NCI-H446 treated with DMSO at 0.1 percent for 48 hours (cell line): ENCODE measurements around the gene SYNC.
A peak's percentile ranks its signal among the peaks of the same experiment; 100 is the strongest.
"Not testable (repeated sequence)": the region's sequence is repeated elsewhere in the genome, so short reads cannot be mapped to it uniquely, and the experiment has no call there.

ENCODE experiments used
- DNase-seq: peaks from one replicate; lab custom pipeline; 2025; lab: John Stamatoyannopoulos, UW

The SYNC gene

DNA sequence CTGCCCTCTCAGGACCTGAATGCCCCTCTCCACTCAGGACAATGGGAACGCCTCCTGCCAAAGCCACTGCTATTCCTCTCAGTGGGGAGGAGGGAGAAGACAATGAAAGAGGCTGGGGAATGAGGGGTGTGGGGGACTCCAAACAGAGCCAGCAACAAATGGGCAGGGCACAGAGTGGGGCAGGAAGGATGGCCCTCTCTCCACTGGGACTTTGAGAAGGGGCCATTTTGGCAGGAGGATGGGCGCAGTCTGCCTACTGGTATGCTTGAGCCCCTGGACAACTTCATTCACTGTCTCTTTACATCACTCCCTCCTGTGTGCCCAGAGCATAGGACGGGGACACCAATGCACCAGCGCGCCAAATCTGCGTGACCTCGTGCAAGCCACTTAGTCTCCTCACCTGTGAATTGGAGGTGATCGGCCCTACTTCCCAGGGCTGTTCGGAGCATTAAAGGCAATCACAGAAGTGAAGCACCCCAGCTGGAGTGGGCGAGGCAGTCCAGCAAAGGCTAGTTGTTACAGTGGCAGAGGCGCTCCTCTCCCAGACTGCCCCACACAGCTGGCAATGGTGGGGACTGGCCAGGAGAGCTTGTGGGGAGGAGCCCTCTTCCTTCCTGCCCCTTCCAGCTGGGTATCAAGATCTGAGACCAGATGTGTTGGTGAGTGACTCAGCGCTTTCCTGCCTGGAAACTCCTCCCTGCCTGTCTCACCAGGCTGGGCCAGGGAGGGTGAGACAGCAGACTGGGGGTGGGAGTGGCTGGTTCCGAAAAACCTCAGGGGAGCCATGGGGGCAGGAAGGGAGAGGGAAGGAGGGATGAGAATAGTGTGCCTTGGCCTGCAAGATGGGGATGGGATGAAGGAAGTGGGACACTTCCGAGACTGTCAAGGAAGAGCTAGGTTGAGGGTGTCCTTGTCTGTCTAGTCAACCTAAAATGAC, 22.4 kb upstream of the SYNC start:
- DNase-seq = no peak

DNA sequence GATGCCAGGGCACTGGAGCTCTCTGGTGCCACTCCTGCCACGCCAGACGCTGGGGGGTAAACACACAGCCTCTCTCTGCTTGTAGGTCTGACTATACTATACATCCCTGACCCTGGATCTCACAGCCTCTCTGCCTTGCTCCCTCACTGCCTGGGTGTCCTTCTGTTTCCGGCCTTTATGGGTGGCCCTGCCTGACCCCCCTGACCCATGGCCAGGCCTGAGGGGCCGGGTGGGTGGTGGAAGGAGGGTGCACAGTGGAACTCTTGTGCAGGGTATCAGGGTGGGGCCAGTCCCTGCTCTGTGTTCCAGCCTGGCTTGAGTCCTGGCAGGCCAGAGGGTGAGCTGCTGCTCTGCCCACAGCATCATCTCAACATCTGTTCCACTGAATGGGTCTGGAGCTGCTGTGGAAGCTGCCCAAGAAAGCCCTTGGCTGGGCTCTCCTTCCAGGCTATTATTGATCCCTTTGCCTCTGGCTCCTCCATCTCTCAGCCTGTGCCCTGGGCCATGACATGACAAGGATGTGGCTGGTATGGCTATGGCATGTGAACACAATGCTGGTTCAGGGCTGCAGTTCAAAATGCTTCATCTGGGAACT, 17.2 kb upstream of the SYNC start:
- no peak for DNase-seq

DNA sequence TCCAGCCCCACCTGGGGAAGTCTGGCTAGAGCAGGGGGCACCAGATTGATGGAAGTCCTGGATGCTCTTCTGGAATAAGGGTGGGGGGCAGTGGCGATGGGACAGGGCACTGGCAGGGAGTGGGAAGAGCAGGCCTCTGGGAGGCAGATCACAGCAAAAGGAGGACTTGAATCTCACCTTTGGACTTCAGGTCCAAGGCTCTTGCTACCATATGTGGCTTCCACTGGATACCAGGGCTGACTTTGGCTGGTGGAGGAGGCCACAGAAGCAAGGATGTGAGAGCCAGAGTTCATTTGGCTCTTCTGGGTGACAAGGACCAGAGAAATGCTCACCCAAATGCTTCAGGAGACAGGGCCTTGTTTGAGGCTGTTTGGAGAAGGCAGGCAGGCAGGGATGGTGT, 16.0 kb upstream of the SYNC start:
- no peak for DNase-seq

DNA sequence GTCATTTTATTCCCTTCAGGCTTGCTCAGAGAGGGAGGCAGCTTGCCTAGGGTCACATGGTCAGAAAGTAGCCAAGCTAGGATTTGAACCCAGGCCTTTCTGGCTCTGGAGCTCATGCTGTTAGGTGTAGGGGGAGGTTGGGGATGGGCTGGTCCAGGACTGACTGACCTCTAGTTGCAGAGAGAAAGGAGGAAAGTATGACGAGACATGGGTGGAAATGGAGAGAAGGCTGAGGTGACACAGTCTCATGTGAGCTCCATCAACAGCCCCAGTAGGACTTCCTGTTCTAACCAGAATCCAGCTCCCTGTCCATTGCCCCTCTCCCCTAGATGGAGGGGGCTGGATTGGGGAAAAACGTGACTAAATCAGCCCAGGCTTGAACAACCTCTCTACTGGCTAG, 15.5 kb upstream of the SYNC start:
- DNase-seq = no peak

DNA sequence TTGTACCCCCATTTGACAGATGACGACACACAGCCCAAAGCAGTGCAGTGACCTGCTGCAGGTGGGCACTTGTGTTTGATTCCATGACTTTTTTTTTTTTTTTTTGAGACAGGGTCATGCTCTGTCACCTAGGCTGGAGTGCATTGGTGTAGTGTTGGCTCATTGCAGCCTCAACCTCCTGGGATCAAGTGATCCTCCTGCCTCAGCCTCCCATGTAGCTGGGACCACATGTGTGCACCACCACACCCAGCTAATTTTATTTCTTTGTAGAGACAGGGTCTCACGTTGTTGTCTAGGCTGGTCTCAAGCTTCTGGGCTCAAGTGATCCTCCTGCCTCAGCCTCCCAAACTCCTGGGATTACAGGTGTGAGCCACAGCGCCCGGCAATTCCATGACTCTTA, 14.9 kb upstream of the SYNC start:
- DNase-seq = no peak

DNA sequence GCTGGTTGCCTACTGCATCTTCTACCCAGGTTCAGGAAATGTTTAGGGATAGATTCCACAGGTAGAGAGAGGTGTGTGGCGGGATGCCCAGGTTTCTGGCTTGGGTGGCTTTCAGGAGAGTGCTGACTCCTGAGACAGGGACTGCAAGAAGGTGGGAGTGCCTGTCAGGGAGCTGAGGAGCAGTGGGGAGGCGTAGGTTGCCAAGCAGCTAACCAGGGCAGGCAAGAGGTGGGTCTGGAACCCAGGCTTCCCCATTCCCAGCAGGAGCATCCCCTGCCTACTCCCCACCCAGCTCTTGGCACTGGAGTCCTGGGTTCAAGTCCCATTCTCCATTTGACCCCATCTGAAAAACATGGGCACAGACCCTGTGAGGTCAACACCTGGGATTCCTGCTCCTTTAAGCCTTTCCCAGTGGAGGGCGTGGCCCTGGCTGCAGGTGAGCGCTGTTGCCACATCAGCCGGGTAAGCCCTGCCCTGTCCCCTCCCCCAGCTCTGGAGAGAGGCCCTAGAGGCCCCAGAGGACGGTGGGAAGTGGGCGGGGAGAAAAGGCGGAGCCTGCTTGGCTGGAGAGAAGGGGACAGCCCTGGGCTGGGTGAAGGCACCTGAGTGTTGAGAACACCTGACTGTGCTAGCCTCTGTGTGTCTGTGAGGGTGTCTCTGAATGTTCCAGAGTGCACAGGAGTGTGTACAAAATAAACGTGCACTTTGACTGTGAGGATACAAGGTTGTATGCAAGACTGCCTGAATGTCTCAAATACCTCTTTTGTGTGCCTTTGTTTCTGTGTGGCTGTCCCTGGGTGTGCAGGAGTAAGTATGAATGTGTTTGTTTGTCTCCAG, 14.0 kb upstream of the SYNC start:
- DNase-seq = no peak

DNA sequence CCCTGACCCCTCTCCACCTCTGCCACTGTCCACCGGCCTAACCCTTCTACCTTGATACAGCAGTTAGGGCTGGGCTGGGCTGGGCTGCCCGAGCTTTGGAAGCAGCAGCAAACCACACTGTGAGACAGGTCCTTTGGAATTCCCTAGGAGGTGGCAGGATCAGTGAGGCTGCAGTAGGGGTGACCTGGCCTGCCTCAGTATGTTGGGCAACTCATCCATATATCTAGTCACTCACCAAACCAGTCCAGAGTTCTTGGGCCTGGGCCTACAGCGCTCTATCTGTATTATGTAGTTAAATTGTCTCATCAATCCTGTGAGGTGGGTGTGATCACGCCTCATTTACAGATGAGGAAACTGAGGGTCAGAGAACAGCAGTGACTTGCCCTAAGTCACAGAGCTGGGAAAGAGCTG, 13.3 kb upstream of the SYNC start:
- no peak for DNase-seq

DNA sequence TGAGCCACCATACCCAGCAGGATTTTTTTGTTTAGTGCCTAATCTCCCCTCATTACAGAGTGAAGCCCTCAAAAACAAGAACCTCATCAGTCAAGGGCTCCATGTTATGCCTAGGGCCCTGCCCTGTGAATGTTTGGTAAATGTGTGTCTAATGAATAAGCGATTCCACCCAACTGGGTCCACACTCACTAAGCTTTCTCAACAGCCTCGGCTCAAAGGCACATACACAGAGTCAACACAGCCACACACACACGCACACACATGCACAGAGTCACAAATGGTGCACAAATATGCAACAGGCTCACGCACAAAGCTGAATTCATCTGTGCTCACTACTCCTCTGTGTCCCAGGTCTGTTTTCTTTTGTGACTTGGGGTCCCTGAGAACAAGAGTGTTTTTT, 11.7 kb upstream of the SYNC start:
- no peak for DNase-seq

DNA sequence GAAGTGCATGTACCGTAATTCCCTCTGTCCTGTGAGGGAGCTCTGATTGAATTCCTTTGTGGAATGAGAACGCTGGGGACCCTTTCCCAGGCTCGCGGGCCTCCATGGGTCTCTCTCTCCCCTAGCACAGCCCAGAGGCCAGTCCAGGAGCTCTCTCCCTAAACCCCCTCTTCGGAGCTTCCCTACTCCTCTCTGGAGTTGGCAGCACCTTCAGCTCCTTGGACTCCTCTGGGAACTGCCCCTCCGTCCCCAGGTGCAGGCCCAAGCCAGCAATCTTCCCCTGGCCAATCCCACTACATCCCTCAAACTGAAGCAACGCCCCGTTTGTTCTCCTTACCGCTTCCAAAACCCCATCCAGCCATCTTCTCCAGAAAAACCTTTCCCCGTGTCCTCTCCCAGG, 10.5 kb upstream of the SYNC start:
- DNase-seq = no peak

DNA sequence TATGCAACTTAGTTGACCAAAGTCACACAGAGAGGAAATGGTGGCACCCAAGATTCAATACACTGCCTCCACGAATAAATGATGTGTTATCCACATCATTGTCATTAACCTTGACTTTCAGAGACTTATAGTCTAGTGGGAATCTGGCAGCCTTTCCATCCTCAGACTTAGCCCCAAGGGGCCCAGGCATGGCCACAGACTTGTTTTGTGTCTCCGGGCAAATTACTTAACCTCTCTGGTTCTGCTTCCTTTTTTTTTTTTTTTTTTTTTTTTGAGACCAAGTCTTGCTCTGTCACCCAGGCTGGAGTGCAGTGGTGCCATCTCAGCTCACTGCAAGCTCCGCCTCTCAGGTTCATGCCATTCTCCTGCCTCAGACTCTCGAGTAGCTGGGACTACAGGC, 8.7 kb upstream of the SYNC start:
- DNase-seq = not testable (repeated sequence)

DNA sequence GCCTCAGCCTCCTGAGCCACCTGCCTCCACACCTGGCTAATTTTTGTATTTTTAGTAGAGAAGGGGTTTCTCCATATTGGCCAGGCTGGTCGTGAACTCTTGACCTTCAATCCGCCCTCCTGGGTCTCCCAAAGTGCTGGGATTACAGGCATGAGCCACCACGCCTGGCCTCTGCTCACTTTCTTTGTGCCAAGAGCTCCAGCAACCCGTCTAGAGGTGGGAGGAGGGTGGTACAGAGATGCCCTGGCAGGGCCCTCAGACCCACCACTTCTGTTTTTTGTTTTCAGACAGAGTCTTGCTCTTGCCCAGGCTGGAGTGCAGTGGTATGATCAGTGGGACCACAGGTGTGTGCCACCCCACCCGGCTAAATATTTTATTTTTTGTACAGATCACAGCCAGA, 6.9 kb upstream of the SYNC start:
- no peak for DNase-seq

DNA sequence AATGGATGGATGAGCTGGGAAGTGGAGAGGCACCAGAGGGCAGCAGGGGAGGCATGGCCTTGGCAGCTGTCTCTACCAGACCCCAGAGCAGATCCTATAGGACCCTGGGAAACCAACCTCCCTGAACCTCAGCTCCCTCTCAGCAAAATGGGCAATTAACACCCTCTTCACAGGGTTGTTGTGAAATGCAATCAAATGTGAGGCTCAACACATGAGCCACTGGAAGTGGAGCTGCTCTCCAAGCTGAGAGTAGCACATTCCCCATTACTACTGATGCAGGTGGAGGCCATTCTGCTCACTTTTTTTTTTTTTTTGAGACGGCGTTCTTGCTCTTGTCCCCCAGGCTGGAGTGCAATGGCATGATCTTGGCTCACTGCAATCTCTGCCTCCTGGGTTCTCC, 6.5 kb upstream of the SYNC start:
- no peak for DNase-seq

DNA sequence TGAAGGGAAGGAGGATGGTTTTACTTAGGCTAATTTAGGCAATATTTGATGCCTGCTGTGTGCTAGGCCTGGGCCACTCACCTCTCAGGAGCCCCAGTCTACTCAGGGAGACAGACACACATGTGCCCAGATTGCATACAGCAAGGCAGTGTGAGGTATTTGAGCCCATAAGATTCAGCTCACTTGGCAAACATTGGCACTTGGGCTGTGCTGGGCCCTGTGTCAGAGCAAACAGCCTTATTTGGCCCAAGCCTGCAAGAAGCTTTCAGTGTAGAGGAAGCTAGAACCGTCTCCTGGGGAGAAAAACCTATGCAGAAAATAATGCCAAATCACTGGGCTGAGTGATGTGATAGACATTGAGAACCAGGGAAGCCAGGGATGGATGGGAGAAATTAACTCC, 3.9 kb upstream of the SYNC start:
- DNase-seq = peak; percentile 49

DNA sequence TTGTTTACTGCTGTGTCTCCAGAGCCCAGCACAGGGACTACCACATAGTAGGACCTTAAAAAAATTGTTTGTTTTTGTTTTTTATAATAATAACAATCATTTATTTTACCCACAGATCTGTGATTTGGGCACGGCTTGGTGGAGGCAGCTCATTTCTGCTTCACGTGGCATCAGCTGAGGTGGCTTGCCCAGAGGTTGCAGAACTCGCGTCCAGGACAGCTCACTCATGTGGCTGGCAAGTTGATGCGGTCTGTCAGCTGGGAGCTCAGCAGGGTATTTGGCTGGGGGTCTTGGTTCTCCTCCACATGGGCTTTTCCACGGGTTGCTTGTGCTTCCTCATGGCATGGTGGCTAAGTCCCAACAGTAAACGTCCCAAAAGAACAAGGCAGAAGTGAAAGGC, 2.9 kb upstream of the SYNC start:
- peak; percentile 28 for DNase-seq

DNA sequence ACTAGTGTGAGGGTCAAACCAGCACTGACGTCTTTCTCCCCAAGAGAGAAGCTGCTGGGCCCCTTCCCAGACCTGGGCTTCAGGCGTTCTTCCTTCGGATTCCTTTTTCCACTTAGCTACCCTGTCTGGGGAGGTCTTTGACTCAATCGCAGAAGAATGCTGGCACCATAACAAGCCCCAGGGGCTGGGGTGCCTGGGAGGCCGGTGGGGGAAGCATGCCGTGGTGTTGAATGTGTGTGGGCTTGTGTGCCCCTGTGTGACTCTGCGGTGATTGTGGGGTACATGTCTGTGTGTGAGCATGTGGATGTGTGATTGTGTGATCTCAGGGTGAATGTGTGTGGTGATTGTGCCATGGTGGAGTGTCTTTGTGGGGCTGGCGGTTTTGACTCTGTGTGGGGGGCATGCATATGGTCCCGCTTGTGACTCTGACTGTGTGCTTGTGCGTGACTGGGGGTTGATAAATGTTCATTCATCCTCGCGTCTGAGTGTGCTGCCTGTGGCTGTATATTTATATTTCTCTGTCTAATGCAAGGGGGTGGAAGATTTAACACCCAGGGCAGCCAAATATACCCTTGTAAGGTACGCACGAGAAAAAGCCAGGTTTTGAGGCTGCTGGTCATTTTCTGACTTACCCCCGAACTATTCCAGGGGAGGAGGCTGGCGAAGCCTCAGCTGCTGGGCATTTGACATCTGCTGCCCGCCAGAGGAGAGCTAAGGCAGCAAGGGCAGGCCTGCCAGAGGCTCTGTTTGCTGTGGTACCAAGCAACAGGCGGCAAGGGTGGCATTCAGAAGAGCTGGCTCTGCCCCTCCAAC, 1.1 kb upstream of the SYNC start:
- DNase-seq = no peak

DNA sequence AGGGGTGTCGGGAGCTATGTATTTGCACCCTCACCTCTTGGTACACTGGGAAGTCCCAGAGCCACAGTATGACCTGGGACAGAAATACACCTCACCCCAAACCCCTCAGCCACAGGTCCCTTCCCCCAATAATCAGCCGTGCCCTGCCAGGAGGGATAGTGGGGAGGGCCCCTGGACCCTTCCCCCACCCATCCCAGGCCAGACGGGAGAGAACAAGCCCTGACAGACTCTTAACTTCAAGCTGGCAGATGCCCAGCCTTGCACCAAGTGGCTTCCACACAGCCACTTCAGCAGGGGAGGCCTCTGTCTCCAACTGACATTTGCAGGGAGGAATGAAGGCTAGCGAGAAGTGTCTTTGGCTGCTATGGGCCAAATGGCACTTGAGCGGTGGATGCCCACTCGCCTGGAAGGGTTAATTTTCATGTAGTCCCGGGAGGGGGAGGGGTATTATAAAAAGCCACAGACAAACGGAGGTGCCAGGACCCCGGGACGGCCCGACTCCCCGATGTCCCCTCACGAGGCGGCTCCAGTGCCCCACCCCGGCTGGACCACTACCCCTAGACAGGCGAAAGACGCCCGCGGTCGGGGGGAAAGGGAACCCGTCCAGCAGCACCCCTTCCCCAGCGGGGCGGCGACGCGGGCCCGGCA, 495 bp downstream of the SYNC start:
- DNase-seq = peak; percentile 66

DNA sequence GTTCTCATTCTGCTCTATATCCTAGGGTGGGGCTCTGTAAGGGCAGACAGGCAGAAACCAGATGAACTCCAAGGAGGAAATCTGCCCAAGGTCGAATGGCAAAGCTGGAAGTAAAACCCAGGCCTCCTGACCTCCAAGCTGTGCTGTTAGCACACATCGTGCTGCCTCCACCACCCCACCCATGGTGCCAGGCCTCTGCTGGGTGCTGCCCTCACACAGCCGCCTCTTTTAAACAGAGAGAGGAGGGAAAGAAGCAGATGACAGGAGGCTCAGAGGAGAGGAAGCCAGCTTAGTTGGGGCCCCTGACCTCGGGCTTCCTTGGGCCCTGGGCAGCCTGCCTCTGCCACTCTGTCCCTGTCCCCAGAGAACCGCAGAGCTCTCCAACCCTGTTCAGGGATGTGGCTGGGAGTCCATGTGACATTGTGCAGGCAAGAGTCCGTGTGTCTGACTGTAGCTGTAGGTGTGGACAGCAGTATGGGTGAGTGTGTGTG, 1.1 kb downstream of the SYNC start:
- DNase-seq = no peak

DNA sequence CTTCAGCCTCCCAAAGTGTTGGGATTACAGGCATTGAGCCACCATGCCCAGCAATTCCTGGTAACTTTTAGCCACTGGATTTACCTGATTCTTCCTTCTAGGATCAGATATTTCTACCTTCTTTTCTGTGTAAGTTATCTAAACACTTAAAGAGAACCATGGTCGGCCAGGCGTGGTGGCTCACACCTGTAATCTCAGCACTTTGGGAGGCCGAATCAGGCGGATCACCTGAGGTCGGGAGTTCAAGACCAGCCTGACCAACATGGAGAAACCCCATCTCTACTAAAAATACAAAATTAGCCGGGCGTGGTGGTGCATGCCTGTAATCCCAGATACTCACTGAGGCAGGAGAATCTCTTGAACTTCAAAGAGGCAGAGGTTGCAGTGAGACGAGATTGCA, 5.6 kb downstream of the SYNC start:
- DNase-seq = not testable (repeated sequence)

DNA sequence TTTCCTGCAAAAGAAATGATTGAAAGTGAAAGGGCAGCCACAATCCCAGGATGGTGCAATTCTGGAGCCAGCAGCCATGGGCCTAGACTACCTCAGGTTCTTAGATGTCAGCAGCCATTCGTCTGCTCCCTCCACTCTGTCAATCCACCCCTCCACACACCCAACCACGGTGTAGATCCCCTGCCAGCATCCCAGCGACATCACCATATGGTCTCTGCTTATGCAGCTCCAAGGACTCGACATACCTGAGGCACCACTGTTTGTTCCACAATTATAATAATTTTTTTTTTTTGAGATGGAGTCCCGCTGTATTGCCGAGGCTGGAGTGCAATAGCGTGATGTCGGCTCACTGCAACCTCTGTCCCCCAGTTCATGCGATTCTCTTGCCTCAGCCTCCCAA, 6.5 kb downstream of the SYNC start:
- no peak for DNase-seq

DNA sequence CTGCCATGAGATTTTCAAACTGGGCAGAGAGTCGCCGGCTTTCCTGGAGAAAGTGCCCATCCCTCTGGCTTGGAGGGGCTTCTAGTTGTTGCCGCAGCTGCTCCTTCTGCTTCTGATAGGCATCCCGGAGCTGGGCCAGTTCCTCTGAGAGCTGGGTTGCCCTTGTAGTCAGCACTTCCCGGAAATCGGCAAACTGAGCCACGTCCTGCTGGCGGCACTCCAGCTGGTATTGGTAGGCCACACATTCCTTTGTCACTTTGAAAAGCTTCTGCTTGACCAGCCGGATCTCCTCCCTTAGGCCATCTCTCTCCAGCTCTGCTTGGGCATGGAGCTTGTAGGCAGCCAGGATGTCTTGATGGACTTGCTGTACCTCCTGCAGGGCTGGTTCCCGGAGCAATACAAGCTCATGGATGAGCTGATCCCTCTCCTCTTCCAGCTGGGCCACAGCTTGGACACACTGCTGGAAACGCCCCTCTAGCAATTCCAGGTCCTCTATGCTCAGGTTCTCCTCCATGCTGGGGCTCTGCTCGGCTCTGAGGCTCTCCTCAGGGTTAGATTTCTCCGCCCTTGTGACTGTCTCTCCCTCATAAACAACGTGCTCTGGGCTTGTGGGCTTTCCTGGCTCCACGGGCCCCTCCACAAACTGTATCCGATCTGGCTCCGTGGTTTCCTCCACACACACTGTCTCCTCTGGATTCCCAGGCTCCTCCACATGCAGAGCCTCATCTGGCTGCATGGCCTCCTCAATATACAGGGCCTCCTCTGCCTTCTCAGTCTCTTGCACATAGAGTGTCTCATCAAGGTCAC, 7.3 kb downstream of the SYNC start:
- no peak for DNase-seq
